Mucosa of stomach (tissue), 1 donor: ENCODE data around the gene MACROD2.

Experiments
- H3K27me3 ChIP-seq: one replicate; pipeline ENCODE4 v1.7.0; 2013; ENCODE audit warnings: mild to moderate bottlenecking, low read length; ENCODE audit not compliant: control insufficient read depth, insufficient read depth
- H3K36me3 ChIP-seq: one replicate; pipeline ENCODE4 v1.7.0; 2013; ENCODE audit warnings: low read length; ENCODE audit not compliant: control insufficient read depth, insufficient read depth
- H3K4me1 ChIP-seq: one replicate; pipeline ENCODE4 v1.7.0; 2013; ENCODE audit warnings: mild to moderate bottlenecking, low read length; ENCODE audit not compliant: control insufficient read depth, insufficient read depth
- H3K4me3 ChIP-seq: one replicate; pipeline ENCODE4 v1.7.0; 2013; ENCODE audit warnings: low read length
- H3K9ac ChIP-seq: one replicate; pipeline ENCODE4 v1.7.0; 2013; ENCODE audit warnings: mild to moderate bottlenecking, low read length, moderate library complexity
- H3K9me3 ChIP-seq: one replicate; pipeline ENCODE4 v1.7.0; 2013; ENCODE audit warnings: mild to moderate bottlenecking, low read length, moderate library complexity; ENCODE audit not compliant: control insufficient read depth
- donor health status: Pancreatic carcinoma.

Gene MACROD2

DNA sequence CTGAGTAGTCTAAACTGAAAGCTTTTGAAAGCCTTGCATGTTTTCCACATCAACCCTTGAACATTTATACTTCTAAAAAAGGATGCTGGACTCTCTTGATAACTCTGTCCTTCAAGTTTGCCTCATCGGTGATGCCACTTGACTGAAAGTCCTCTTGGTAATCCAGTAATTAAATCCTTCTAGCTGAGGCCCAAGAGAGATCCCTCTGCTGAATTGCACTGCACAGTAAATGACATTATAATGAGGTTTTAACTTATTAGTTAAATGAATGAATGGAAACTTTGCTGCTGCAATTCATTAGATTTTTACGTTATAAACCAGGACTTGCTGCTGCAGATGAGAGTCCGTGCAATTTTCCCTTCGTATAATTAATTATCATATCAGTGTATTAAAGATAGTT is 706.0 kb downstream of the MACROD2 start:
- Histone ChIP-seq H3K9ac (no peak overlapping the region), H3K36me3 (no peaks in the 10 kb centered on the region), H3K9me3 (no peaks in the 10 kb centered on the region), H3K4me1 (no peaks in the 10 kb centered on the region), H3K27me3 (no peaks in the 10 kb centered on the region), H3K4me3 (no peak overlapping the region)

- peaks cover 2% of the 10 kb centered on the region for H3K4me1 ChIP-seq
- no peaks in the 10 kb centered on the region for H3K36me3 ChIP-seq
- H3K9ac ChIP-seq: no peak overlapping the region
- no peak overlapping the region for H3K4me3 ChIP-seq
- H3K9me3 ChIP-seq: no peaks in the 10 kb centered on the region
- no peaks in the 10 kb centered on the region for H3K27me3 ChIP-seq
Observed at GRCh38 chr20:14706555-14706954, 711.2 kb downstream of the MACROD2 start.

GRCh38 chr20:14707026-14707680 is 711.8 kb downstream of the MACROD2 start:
- no peaks in the 10 kb centered on the region for H3K27me3 ChIP-seq
- H3K4me1 ChIP-seq: peaks cover 4% of the 10 kb centered on the region
- H3K9ac ChIP-seq: no peak overlapping the region
- H3K4me3 ChIP-seq: no peak overlapping the region
- no peaks in the 10 kb centered on the region for H3K9me3 ChIP-seq
- no peaks in the 10 kb centered on the region for H3K36me3 ChIP-seq

DNA sequence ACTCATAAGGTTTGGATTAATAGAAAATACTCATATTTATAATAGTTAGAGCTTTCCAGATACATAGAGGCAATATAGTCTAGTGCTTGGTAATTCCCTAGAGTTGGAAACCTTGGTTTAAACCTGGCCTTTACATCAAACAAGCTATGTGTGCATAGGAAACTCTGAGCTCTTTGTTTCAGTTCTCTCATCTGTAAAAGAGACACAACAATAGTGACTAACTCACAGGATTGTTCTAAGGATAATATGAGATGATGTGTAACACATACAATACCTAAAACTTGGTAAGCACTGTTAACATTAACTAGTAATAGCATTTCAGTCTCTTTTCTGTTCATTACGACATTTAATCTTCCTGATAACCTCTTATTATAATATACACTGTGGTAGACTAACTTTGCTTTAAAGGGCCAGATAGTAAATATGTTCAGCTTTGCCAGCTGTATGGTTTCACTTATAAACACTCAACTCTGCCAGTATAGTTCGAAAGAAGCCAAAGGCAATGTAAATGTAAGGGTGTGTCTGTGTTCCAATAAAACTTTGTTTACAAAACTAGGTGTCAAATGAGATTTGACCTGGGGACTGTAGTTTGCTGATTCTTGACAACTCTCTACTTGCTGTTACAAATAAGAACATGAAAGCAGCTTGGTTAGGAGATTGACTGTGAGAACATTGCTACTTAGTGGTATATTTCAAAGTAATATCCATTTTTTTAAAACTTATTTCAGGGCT is 712.7 kb downstream of the MACROD2 start:
- Histone ChIP-seq H3K9ac (no peak overlapping the region), H3K27me3 (no peaks in the 10 kb centered on the region), H3K4me1 (peaks cover 10% of the 10 kb centered on the region), H3K36me3 (no peaks in the 10 kb centered on the region), H3K9me3 (no peaks in the 10 kb centered on the region), H3K4me3 (no peak overlapping the region)

- Histone ChIP-seq H3K9me3 (no peaks in the 10 kb centered on the region), H3K4me3 (no peak overlapping the region), H3K4me1 (peaks cover 10% of the 10 kb centered on the region), H3K27me3 (no peaks in the 10 kb centered on the region), H3K36me3 (no peaks in the 10 kb centered on the region), H3K9ac (no peak overlapping the region)
Observed at GRCh38 chr20:14709439-14709838, 714.1 kb downstream of the MACROD2 start.

DNA sequence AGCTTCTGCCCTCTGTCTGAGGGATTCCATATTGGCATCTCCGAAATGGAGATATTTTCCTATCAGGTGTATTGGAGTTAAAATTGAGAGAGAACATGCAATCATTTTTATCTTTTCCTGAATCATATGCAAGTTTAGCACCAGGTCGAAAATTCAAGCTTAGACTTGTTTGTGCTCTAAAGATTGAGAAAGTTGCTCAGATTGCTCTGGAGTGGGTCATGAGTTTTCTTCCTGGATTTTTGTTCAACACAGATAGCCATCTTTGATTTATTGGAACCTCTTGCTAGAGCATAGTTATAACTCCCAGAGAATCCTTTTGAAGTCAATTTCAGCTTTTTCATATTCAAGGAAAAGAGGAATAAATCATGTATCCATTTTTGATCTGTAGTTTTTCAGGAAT is 715.6 kb downstream of the MACROD2 start:
- Histone ChIP-seq H3K9me3 (no peaks in the 10 kb centered on the region), H3K9ac (no peak overlapping the region)

GRCh38 chr20:14711652-14712051 is 716.3 kb downstream of the MACROD2 start:
- peaks cover 10% of the 10 kb centered on the region for H3K4me1 ChIP-seq
- H3K27me3 ChIP-seq: no peaks in the 10 kb centered on the region
- no peak overlapping the region for H3K4me3 ChIP-seq
- H3K9ac ChIP-seq: no peak overlapping the region
- H3K36me3 ChIP-seq: no peaks in the 10 kb centered on the region
- no peaks in the 10 kb centered on the region for H3K9me3 ChIP-seq

More for the DNA sequence above, 715.6 kb downstream of the MACROD2 start:
- Histone ChIP-seq H3K27me3 (no peaks in the 10 kb centered on the region), H3K4me3 (no peak overlapping the region), H3K4me1 (peaks cover 10% of the 10 kb centered on the region), H3K36me3 (no peaks in the 10 kb centered on the region)

GRCh38 chr20:14712302-14712739 is 717.0 kb downstream of the MACROD2 start:
- H3K9ac ChIP-seq: no peak overlapping the region
- no peaks in the 10 kb centered on the region for H3K9me3 ChIP-seq
- peaks cover 10% of the 10 kb centered on the region for H3K4me1 ChIP-seq
- H3K36me3 ChIP-seq: no peaks in the 10 kb centered on the region
- no peak overlapping the region for H3K4me3 ChIP-seq
- H3K27me3 ChIP-seq: no peaks in the 10 kb centered on the region

DNA sequence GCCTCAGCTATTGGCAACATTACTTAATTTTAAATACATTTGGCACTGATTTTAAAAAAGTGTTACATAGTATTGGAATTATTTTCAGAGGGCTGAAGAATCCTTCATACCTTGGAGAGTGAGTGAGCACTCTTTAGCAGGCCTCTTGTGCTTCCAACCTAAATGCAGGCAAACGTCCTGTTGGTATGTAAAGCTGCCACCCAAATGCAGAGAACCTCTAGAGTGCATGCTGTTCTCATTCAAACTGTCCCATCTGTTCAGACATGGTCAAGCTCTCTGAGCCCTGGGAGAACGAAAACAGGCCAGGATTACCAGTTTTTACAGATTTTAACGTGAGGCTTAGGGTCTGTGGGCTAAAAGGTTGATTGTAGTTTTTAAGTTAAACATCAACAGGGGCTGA is 720.1 kb downstream of the MACROD2 start:
- no peak overlapping the region for H3K4me3 ChIP-seq
- H3K27me3 ChIP-seq: no peaks in the 10 kb centered on the region
- H3K4me1 ChIP-seq: peaks cover 16% of the 10 kb centered on the region
- H3K9ac ChIP-seq: no peak overlapping the region
- no peaks in the 10 kb centered on the region for H3K36me3 ChIP-seq
- H3K9me3 ChIP-seq: no peaks in the 10 kb centered on the region

GRCh38 chr20:14716351-14716801 is 721.1 kb downstream of the MACROD2 start:
- Histone ChIP-seq H3K27me3 (no peaks in the 10 kb centered on the region), H3K9me3 (no peaks in the 10 kb centered on the region), H3K36me3 (no peaks in the 10 kb centered on the region), H3K4me3 (no peak overlapping the region), H3K9ac (no peak overlapping the region), H3K4me1 (peaks cover 16% of the 10 kb centered on the region)

DNA sequence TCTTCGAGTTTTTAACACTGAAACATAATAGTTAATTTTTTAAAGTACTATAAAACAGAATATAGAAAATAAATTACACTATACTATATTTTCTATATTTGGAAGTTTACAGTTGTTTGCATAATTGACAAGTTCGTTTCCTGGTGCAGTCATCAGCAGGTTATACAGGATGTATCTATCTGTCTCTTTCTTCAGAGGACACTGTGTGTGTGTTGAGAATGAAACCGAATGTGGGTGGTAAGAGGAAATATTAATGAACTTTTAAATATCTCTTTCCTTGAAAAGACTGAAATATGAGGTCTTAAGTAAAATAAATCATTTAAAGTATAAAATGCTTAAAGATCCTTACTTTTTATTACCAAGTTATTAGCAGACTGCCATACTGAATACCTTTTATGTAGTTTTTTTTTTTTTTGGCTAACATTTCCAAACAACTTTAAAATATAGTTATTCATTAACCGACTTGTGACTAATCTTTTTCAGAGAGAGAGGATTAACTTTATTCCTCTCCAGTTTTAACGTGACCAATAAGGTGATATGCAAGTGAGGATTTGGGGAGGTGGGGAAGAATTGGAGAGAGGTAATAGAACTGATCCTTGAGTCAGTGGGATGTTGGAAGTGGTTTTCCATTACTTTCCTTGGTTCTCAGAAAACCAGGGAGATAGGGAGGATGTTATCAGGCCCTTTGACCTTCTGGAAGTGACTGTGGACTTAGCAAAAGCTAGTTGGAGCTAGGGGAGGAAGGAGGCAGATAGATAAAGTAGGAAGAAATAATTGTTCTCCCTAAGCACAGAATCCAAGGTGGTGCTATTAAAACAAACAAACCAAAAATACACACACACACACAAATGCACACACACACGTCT is 722.1 kb downstream of the MACROD2 start:
- Histone ChIP-seq H3K4me1 (peaks cover 11% of the 10 kb centered on the region), H3K27me3 (no peaks in the 10 kb centered on the region), H3K4me3 (no peak overlapping the region), H3K9me3 (no peaks in the 10 kb centered on the region), H3K36me3 (no peaks in the 10 kb centered on the region), H3K9ac (no peak overlapping the region)

DNA sequence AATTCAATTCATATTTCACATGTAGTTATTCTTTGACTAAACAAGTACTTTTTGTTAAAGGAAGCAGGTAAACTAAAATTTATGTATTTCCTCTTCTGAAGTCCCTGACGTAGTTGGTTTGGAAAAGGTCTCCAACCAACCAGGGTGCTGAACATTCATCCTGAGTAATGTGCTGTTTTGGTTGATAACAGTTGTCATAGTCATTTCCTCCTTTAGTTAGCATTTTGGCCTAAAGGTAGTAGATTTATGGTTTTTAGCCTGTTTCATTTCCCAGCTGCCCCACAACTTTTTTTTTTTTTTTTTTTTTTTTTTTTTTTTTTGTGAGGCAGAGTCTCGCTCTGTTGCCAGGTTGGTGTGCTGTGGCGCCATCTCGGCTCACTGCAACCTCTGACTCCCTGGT is 724.9 kb downstream of the MACROD2 start:
- Histone ChIP-seq H3K36me3 (no peaks in the 10 kb centered on the region), H3K9ac (no peak overlapping the region), H3K9me3 (no peaks in the 10 kb centered on the region), H3K27me3 (no peaks in the 10 kb centered on the region), H3K4me3 (no peak overlapping the region), H3K4me1 (peaks cover 6% of the 10 kb centered on the region)
